ENCODE measurements around the gene CDKN3.

GRCh38 chr14:54423991-54424390 lies 27.2 kb downstream of the CDKN3 start:
- TF ChIP-seq POLR2A (IDR thresholded peaks at IDR 0.05; ENCODE audit: low read depth, low read length) (no peak), TAF1 (IDR thresholded peaks at IDR 0.05; ENCODE audit: low read depth, low read length) (no peak), SPI1 (IDR thresholded peaks at IDR 0.05; ENCODE audit: low read depth, low read length) (no peak)

Data from GM12891 (cell line).